GM12875 (cell line): ENCODE measurements around the gene TUT7.

Experiments used
- H3K4me3 ChIP-seq: one replicate; pipeline ENCODE4 v1.5.1; 2011; ENCODE audit warnings: low read depth, low read length, control low read depth
- TF ChIP-seq, protein P1 (sequence below): IDR thresholded peaks from 2 replicates; pipeline ENCODE4 v1.5.1; 2011; ENCODE audit warnings: low read depth, mild to moderate bottlenecking, control low read depth, inconsistent platforms, low read length, moderate library complexity, borderline replicate concordance; ENCODE audit not compliant: insufficient read depth

The TUT7 gene

DNA sequence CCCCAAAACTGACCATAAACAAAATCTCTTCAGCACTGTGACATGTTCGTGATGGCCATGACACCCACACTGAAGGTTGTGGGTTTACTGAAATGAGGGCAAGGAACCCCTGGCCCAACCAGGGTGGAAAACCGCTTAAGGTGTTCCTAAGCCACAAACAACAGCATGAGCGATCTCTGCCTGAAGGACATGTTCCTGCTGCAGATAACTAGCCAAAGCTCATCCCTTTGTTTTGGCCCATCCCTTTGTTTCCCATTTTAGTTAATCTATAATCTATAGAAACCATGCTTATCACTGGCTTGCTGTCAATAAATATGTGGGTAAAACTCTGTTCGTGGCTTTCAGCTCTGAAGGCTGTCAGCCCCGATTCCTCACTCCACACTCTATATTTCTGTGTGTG is 21.8 kb upstream of the TUT7 start:
- TF ChIP-seq, protein P1, sequence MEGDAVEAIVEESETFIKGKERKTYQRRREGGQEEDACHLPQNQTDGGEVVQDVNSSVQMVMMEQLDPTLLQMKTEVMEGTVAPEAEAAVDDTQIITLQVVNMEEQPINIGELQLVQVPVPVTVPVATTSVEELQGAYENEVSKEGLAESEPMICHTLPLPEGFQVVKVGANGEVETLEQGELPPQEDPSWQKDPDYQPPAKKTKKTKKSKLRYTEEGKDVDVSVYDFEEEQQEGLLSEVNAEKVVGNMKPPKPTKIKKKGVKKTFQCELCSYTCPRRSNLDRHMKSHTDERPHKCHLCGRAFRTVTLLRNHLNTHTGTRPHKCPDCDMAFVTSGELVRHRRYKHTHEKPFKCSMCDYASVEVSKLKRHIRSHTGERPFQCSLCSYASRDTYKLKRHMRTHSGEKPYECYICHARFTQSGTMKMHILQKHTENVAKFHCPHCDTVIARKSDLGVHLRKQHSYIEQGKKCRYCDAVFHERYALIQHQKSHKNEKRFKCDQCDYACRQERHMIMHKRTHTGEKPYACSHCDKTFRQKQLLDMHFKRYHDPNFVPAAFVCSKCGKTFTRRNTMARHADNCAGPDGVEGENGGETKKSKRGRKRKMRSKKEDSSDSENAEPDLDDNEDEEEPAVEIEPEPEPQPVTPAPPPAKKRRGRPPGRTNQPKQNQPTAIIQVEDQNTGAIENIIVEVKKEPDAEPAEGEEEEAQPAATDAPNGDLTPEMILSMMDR = no peak
- H3K4me3 ChIP-seq = no peak overlapping the region

DNA sequence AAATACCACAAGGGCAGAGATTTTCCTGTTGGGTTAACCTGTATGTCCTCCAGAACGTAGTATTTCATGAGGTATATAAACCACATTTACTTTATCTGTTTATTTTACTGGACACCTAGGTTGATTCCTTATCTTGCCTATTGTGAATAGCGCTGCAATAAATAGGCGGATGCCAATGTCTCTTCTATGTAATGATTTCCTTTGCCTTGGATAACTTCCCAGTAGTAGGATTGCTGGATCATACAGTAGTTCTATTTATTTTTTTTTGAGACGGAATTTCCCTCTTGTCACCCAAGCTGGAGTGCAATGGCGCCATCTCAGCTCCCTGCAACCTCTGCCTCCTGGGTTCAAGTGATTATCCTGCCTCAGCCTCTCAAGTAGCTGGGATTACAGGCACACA is 15.6 kb upstream of the TUT7 start:
- TF ChIP-seq, protein P1 = no peak
- no peak overlapping the region for H3K4me3 ChIP-seq

DNA sequence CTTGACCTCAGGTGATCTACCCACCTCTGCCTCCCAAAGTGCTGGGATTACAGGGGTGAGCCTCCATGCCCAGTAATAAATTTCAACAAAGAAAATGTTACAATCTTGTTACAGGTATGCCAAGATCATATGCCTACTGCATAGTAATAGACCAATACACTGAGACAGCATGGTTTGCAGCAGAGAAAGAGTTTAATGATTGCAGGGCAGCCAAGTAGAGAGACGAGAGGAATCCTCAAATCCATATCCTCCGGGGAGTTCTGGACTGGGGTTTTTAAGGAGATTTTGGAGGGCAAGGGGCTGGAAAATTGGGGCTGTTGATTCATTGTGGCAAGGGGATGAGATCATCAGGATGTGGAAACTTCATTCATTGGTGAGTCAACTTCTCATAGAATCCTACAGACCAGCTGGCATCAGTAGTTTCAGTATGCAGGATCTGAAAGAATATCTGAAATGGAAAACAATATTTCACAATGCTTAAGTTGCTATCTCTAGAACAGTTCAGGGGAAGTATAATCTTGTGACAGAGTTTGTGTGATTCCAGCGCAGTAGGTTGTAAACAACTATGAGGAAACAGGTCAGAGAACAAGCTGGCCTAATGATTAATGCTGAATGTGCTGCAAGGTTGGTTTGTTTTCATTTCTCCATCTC is 14.8 kb upstream of the TUT7 start:
- TF ChIP-seq, protein P1 = no peak
- no peak overlapping the region for H3K4me3 ChIP-seq

DNA sequence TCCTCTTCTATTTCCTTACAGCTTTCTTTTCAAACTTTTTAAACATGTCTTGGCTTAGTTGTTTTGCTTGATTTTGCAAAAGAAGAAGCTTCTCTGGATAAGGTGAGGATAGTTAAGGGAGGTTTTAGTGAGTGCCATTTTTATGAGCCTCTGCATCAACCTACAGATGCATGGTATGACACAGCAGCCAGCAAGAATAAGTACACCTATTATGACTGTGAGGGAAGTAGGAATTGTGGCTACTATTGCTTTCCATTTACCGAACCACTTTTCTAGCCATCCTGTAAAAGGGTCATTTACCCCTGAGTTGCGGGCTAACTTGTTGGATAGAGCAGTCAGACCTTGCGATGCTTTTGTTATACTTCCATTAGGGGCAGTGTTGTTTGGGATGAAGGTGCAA is 7.0 kb upstream of the TUT7 start:
- H3K4me3 ChIP-seq = no peak overlapping the region
- TF ChIP-seq, protein P1 = no peak

DNA sequence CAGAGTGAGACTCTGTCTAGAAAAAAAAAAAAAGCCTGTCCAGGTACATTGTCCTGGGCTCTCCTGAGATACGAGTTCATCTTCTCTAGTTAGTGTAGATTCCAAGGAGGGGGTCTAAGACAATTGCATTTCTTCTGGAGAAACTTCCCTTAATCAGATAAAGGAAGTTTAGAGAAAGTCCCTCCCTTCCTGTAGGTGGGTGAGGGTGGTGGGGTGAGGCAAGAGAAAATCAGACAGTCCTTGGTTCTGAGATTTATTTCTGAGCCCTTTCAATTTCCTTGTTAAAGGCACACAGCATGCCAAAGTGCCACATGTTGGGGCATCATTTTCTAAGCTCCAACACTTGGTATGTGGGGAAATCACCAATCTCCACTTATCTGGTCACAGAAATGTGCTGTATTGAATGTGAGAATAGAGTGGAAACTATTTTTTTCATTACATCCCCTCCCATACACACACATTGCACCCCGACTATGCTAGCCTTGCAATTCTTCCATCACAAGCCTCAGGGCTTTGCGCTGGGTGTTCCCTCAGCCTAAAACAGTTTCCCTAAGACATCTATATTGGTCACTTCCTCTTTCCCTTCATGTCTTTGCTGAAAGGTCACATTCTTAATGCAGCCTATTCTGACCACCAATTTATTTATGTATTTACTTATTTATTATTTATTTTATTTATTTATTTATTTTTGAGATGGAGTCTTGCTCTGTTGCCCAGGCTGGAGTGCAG is 5.1 kb upstream of the TUT7 start:
- H3K4me3 ChIP-seq = no peak overlapping the region
- TF ChIP-seq, protein P1 = no peak

DNA sequence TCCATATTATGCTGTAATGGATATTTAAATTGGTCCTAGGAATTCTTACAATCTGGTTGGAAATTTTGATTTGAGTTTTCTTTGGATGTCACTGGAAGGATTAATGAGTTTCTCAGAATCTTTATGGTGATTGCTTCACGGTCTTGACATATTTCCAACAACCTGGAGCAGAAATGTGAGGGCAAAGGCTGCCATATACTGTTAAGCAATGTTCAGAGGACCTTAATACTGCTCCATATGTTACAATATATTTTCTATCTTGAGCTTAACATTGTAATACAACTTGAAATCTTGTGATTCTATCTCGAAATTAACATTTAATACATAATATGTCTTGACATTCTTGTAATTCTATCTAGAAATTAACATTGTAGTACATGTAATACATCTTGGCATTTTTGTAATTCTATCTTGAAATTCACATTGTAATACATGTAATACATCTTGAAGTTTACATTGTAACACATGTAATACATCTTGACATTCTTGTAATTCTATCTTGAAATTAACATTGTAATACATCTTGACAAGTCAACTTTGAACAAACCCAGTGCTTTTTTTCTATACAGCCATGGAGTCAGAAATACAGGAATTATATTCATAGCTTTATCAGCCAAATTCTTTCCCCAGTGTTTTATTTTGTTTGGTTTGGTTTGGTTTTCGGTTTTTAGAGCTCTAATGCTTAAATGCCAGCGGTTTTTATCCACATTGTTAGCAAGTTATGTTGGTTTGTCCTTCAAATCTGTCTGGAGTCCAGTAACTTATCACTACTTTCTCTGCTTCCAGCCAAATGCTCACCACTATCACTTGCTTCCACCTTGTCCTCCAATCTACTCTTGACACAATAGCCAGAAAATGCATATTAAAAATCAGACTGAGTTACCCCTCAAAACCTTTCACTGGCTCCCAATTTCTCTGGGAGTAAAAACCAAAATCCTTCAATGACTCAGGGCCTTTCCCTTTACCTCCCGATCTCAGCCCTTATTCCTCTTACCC is 3.0 kb upstream of the TUT7 start:
- TF ChIP-seq, protein P1 = no peak
- H3K4me3 ChIP-seq = no peak overlapping the region
